Neural cell (in vitro differentiated cells): ENCODE data around the gene ADISSP. TPM values are rescaled to one million over a fixed set of nuclear protein-coding genes. Genes with fewer than 3 reads are reported as not detected.

Experiments used
- H2AFZ ChIP-seq: fragments of 200-600, 300-800 bp; sonication (generic), shearing (Covaris generic); 2 replicates; pipeline ENCODE4 v1.6.0; 2014; ENCODE audit warnings: low read depth, mild to moderate bottlenecking, antibody characterized with exemption, low read length, moderate library complexity
- H3F3A ChIP-seq: fragments of 200-600 bp; shearing (Covaris generic); 2 replicates; pipeline ENCODE4 v1.6.1; 2016; ENCODE audit warnings: mild to moderate bottlenecking, moderate library complexity, mixed read lengths, antibody characterized with exemption, low read length; ENCODE audit not compliant: insufficient read depth, poor library complexity, severe bottlenecking
- H3K27ac ChIP-seq: fragments of 200-600, 300-800 bp; sonication (generic), shearing (Covaris generic); 2 replicates; pipeline ENCODE4 v1.5.1; 2014; ENCODE audit warnings: mild to moderate bottlenecking, low read length, moderate library complexity
- H3K27me3 ChIP-seq: fragments of 300-800, 200-600 bp; sonication (generic), shearing (Covaris generic); 2 replicates; pipeline ENCODE4 v1.6.0; 2014; ENCODE audit warnings: mild to moderate bottlenecking, low read depth, low read length, moderate library complexity; ENCODE audit not compliant: insufficient read depth
- H3K36me3 ChIP-seq: fragments of 300-800, 200-600 bp; sonication (generic), shearing (Covaris generic); 2 replicates; pipeline ENCODE4 v1.5.1; 2014; ENCODE audit warnings: mild to moderate bottlenecking, antibody characterized with exemption, low read length, moderate library complexity; ENCODE audit not compliant: insufficient read depth
- H3K4me2 ChIP-seq: fragments of 300-800, 200-600 bp; sonication (generic), shearing (Covaris generic); 2 replicates; pipeline ENCODE4 v1.6.0; 2014; ENCODE audit warnings: mild to moderate bottlenecking, low read length
- H3K4me3 ChIP-seq: fragments of 300-800, 200-600 bp; sonication (generic), shearing (Covaris generic); 2 replicates; pipeline ENCODE4 v1.5.1; 2014; ENCODE audit warnings: mild to moderate bottlenecking, low read length, moderate library complexity
- H3K79me2 ChIP-seq: fragments of 200-600 bp; shearing (Covaris generic); replicated peaks from 2 replicates; pipeline ENCODE4 v1.6.0; 2014; ENCODE audit warnings: mild to moderate bottlenecking, low read length, moderate library complexity; ENCODE audit not compliant: insufficient read depth
- H3K9ac ChIP-seq: fragments of 300-800, 200-600 bp; sonication (generic), shearing (Covaris generic); 2 replicates; pipeline ENCODE4 v1.6.1; 2016; ENCODE audit warnings: mild to moderate bottlenecking, low read length, mixed read lengths
- H3K9me2 ChIP-seq: fragments of 200-600 bp; shearing (Covaris generic); 2 replicates; pipeline ENCODE4 v1.6.1; 2016; ENCODE audit warnings: mild to moderate bottlenecking, low read length, mixed read lengths; ENCODE audit not compliant: insufficient read depth
- H3K9me3 ChIP-seq: fragments of 200-600, 300-800 bp; sonication (generic), shearing (Covaris generic); 2 replicates; pipeline ENCODE4 v1.6.1; 2016; ENCODE audit warnings: mild to moderate bottlenecking, mixed run types, low read length, moderate library complexity, mixed read lengths
- H4K20me1 ChIP-seq: fragments of 200-600 bp; shearing (Covaris generic); 2 replicates; pipeline ENCODE4 v1.6.1; 2016; ENCODE audit warnings: mild to moderate bottlenecking, mixed run types; ENCODE audit not compliant: insufficient read depth
- CTCF ChIP-seq: fragments of 450-650 bp; IDR thresholded peaks from 2 replicates; pipeline ENCODE4 v1.5.1; 2014; ENCODE audit warnings: antibody characterized with exemption, mild to moderate bottlenecking, moderate library complexity; ENCODE audit not compliant: poor library complexity, severe bottlenecking
- EP300 ChIP-seq: fragments of 450-650 bp; conservative IDR thresholded peaks from 2 replicates; pipeline ENCODE4 v1.6.1; 2014; ENCODE audit warnings: antibody characterized with exemption, mild to moderate bottlenecking, moderate library complexity; ENCODE audit not compliant: poor library complexity, severe bottlenecking
- EZH2 ChIP-seq: fragments of 200-600, 300-800 bp; shearing (Covaris generic), sonication (generic); IDR thresholded peaks from 2 replicates; pipeline ENCODE4 v1.6.1; 2014; ENCODE audit warnings: antibody characterized with exemption, low read length, borderline replicate concordance, mild to moderate bottlenecking; ENCODE audit not compliant: insufficient read depth, poor library complexity, severe bottlenecking
- MXI1 ChIP-seq: fragments of 450-650 bp; conservative IDR thresholded peaks from 2 replicates; pipeline ENCODE4 v1.6.1; 2014; ENCODE audit warnings: antibody characterized with exemption, mild to moderate bottlenecking; ENCODE audit not compliant: poor library complexity, severe bottlenecking
- POLR2AphosphoS5 ChIP-seq: IDR thresholded peaks from 2 replicates; pipeline ENCODE4 v1.6.1; 2012
- RAD21 ChIP-seq: fragments of 450-650 bp; conservative IDR thresholded peaks from 2 replicates; pipeline ENCODE4 v1.6.1; 2014; ENCODE audit warnings: antibody characterized with exemption, mild to moderate bottlenecking, moderate library complexity
- REST ChIP-seq: IDR thresholded peaks from 2 replicates; pipeline ENCODE4 v1.6.1; 2012; ENCODE audit warnings: borderline replicate concordance
- SMC3 ChIP-seq: fragments of 450-650 bp; conservative IDR thresholded peaks from 2 replicates; pipeline ENCODE4 v1.6.1; 2014; ENCODE audit warnings: antibody characterized with exemption, mild to moderate bottlenecking, moderate library complexity; ENCODE audit not compliant: poor library complexity
- TAF1 ChIP-seq: IDR thresholded peaks from 2 replicates; pipeline ENCODE4 v1.6.1; 2012; ENCODE audit warnings: low read depth
- polyA plus RNA-seq: library from polyadenylated mRNA; depleted of rRNA; stranded (reverse); fragments of >200 nt; gene quantifications from 2 replicates; pipeline ENCODE4 v1.2.3, GENCODE V29; 2014

The ADISSP gene
- polyA plus RNA-seq, 1 donor from 2014 or later: 39.8 TPM

GRCh38 chr20:3804781-3805180 is 37.2 kb upstream of the ADISSP start:
- Histone ChIP-seq H3K27me3 (no peaks in the 10 kb centered on the region), H2AFZ (no peak overlapping the region), H3K9ac (no peak overlapping the region), H3K27ac (no peak overlapping the region), H3K4me2 (no peak overlapping the region), H4K20me1 (no peaks in the 10 kb centered on the region), H3K9me3 (no peaks in the 10 kb centered on the region), H3K36me3 (no peaks in the 10 kb centered on the region), H3K9me2 (no peaks in the 10 kb centered on the region), H3F3A (no peaks in the 10 kb centered on the region), H3K4me3 (no peak overlapping the region), H3K79me2 (no peaks in the 10 kb centered on the region)
- TF ChIP-seq POLR2AphosphoS5 (no peak), TAF1 (no peak), MXI1 (no peak), RAD21 (no peak), REST (no peak), EZH2 (no peak), CTCF (no peak), SMC3 (no peak), EP300 (no peak)

GRCh38 chr20:3804254-3804751 is 36.8 kb upstream of the ADISSP start:
- Histone ChIP-seq H4K20me1 (no peaks in the 10 kb centered on the region), H3F3A (no peaks in the 10 kb centered on the region), H3K36me3 (no peaks in the 10 kb centered on the region), H2AFZ (no peak overlapping the region), H3K4me3 (no peak overlapping the region), H3K4me2 (no peak overlapping the region), H3K79me2 (no peaks in the 10 kb centered on the region), H3K9me2 (no peaks in the 10 kb centered on the region), H3K9ac (no peak overlapping the region), H3K27me3 (no peaks in the 10 kb centered on the region), H3K9me3 (no peaks in the 10 kb centered on the region), H3K27ac (no peak overlapping the region)
- TF ChIP-seq POLR2AphosphoS5 (no peak), CTCF (no peak), RAD21 (no peak), EP300 (no peak), EZH2 (no peak), REST (no peak), MXI1 (no peak), SMC3 (no peak), TAF1 (no peak)
